Neural progenitor cell (in vitro differentiated cells): ENCODE data around the gene LRCH4. TPM values are rescaled to one million over a fixed set of nuclear protein-coding genes. Genes with fewer than 3 reads are reported as not detected.
A peak's percentile ranks its signal among the peaks of the same experiment; 100 is the strongest.
"Not testable (repeated sequence)": the region's sequence is repeated elsewhere in the genome, so short reads cannot be mapped to it uniquely, and the experiment has no call there.

Experiments used
- DNase-seq: peaks from one replicate; pipeline ENCODE4 v3.0.0-alpha.2; 2016; ENCODE audit warnings: low spot score
- H2AFZ ChIP-seq: fragments of 200-600 bp; sonication (generic); replicated peaks from 2 replicates; pipeline ENCODE4 v1.6.1; 2016; ENCODE audit warnings: antibody characterized with exemption
- H3F3A ChIP-seq: fragments of 200-600 bp; sonication (generic); 2 replicates; pipeline ENCODE4 v1.6.1; 2016; ENCODE audit warnings: antibody characterized with exemption, low read depth
- H3K27ac ChIP-seq: fragments of 200-600 bp; sonication (generic); 2 replicates; pipeline ENCODE4 v1.5.1; 2016; ENCODE audit warnings: mild to moderate bottlenecking
- H3K27me3 ChIP-seq: fragments of 200-600 bp; sonication (generic); 2 replicates; pipeline ENCODE4 v1.6.1; 2016; ENCODE audit warnings: mild to moderate bottlenecking, moderate library complexity
- H3K36me3 ChIP-seq: fragments of 200-600 bp; sonication (generic); 2 replicates; pipeline ENCODE4 v1.5.1; 2016
- H3K4me1 ChIP-seq: fragments of 200-600 bp; sonication (generic); 2 replicates; pipeline ENCODE4 v1.6.1; 2016; ENCODE audit warnings: mixed run types
- H3K4me2 ChIP-seq: fragments of 200-600 bp; sonication (generic); 2 replicates; pipeline ENCODE4 v1.6.1; 2016
- H3K4me3 ChIP-seq: fragments of 200-600 bp; sonication (generic); 2 replicates; pipeline ENCODE4 v1.5.1; 2016
- H3K79me2 ChIP-seq: fragments of 200-600 bp; sonication (generic); 2 replicates; pipeline ENCODE4 v1.6.1; 2016; ENCODE audit warnings: low read depth
- H3K9ac ChIP-seq: fragments of 200-600 bp; sonication (generic); 2 replicates; pipeline ENCODE4 v1.6.1; 2016
- H3K9me3 ChIP-seq: fragments of 200-600 bp; sonication (generic); 2 replicates; pipeline ENCODE4 v1.5.1; 2016; ENCODE audit warnings: low read depth
- H4K20me1 ChIP-seq: fragments of 200-600 bp; sonication (generic); 2 replicates; pipeline ENCODE4 v1.6.1; 2016; ENCODE audit warnings: low read depth
- H3K27ac Mint-ChIP-seq: 3 replicates; pipeline ENCODE4 v1.8.0; 2021; ENCODE audit warnings: mixed read lengths
- H3K27me3 Mint-ChIP-seq: 2 replicates; pipeline ENCODE4 v1.8.0; 2022; ENCODE audit warnings: low read depth, mild to moderate bottlenecking, inconsistent platforms, moderate library complexity, mixed read lengths; ENCODE audit not compliant: insufficient read depth
- H3K36me3 Mint-ChIP-seq: 3 replicates; pipeline ENCODE4 v1.8.0; 2021; ENCODE audit warnings: mixed read lengths
- H3K4me1 Mint-ChIP-seq: 3 replicates; pipeline ENCODE4 v1.8.0; 2021; ENCODE audit warnings: mixed read lengths
- H3K4me3 Mint-ChIP-seq: 3 replicates; pipeline ENCODE4 v1.8.0; 2021; ENCODE audit warnings: mild to moderate bottlenecking, moderate library complexity, mixed read lengths
- H3K9me3 Mint-ChIP-seq: 3 replicates; pipeline ENCODE4 v1.8.0; 2020; ENCODE audit warnings: mixed read lengths
- CTCF ChIP-seq: fragments of 200-600 bp; sonication (generic); IDR thresholded peaks from 2 replicates; pipeline ENCODE4 v1.5.1; 2017; ENCODE audit warnings: antibody characterized with exemption, mild to moderate bottlenecking
- EZH2 ChIP-seq: fragments of 200-600 bp; sonication (generic); IDR thresholded peaks from 2 replicates; pipeline ENCODE4 v1.6.1; 2017; ENCODE audit warnings: antibody characterized with exemption, mild to moderate bottlenecking, moderate library complexity
- EZH2phosphoT487 ChIP-seq: fragments of 200-600 bp; sonication (generic); IDR thresholded peaks from 2 replicates; pipeline ENCODE4 v1.6.1; 2017; ENCODE audit warnings: antibody characterized with exemption
- total RNA-seq: library from RNA; depleted of rRNA; stranded (reverse); fragments of >200 nt; gene quantifications from 2 replicates; pipeline ENCODE4 v1.2.3, GENCODE V29; 2015; ENCODE audit warnings: low replicate concordance

The LRCH4 gene
- total RNA-seq, 1 donor from 2014 or later = 4.5 TPM

DNA sequence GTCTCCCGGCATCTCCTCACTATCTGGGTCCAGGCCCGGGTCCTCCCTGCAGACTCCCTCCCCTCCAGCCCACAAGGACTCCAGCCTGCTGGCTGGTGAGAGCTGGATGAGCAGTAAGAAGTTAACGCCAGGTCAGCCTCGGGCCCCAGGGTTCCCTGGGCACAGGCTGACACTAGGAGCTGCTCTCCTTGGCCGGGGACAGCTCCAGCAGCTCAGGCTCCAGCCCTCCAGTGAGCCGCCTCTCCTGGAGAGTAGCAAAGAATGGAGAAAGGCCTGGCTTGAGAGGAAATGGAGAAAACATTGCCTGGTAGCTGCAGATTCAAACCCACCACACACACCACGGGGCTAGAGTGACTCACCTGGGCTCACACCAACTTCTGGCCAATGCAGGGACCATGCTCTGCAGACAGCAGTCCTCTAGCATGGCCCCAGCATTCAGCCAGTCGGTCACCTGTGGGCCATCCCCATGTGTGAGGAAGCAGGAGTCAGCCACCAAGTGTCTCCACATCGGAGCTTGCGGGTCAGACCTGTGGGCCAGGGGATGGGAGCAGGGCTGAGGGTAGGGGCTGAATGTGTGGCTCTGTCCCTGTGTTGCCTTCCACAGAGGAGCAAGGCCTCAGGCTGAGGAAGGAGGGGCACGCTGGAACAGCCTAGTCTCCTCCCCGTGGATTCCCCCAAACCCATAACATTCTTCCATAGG, 18.7 kb downstream of the LRCH4 start:
- Histone ChIP-seq H3K79me2 (no peaks in the 10 kb centered on the region), H3K9me3 (no peaks in the 10 kb centered on the region), H3K4me2 (no peak overlapping the region), H2AFZ (no peak overlapping the region), H3K9ac (no peak overlapping the region), H3K27ac (peak overlapping the region; percentile 50), H3K27me3 (peaks cover 16% of the 10 kb centered on the region), H3K4me1 (peaks cover 16% of the 10 kb centered on the region), H3K36me3 (no peaks in the 10 kb centered on the region), H3F3A (peaks cover 19% of the 10 kb centered on the region), H4K20me1 (peaks cover 6% of the 10 kb centered on the region), H3K4me3 (no peak overlapping the region)
- TF ChIP-seq CTCF (no peak), EZH2 (no peak)
- no peak for DNase-seq
- Mint-ChIP-seq H3K27ac (peak overlapping the region; percentile 83), H3K9me3 (peaks cover 2% of the 10 kb centered on the region), H3K27me3 (peaks cover 7% of the 10 kb centered on the region), H3K4me1 (peaks cover 44% of the 10 kb centered on the region), H3K4me3 (peak overlapping the region; percentile 48), H3K36me3 (peaks cover 2% of the 10 kb centered on the region)

DNA sequence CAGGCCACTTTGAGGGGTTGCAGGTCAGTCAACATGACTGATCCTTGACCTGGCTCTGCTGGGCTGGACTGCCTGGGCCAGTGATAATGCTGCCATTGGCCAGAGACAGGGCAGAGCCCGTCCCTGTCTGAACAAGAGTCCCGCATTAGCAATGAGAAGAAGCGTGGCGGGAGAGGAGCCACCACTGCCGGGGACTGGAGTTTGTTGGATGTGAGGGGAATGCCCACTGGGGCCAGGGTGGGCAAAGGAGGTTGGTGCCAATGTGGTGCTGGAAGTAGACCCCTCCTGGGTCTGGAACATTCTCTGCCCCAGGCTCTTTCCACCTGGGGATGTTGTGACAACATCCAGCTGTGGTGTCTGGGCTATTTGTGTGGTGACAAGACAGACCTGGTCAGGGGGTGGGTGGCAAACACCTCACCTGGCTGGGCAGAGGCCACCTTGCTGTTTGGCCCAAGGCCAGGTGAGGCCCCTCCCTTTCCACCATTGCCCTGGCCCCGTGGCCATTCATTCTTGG, 19.9 kb downstream of the LRCH4 start:
- peaks cover 36% of the 10 kb centered on the region for H3K4me1 Mint-ChIP-seq
- H3K27ac Mint-ChIP-seq = peak overlapping the region; percentile 50
- H3K36me3 ChIP-seq = no peaks in the 10 kb centered on the region
- H3K79me2 ChIP-seq = no peaks in the 10 kb centered on the region
- peaks cover 5% of the 10 kb centered on the region for H3K27me3 Mint-ChIP-seq
- peaks cover 2% of the 10 kb centered on the region for H3K36me3 Mint-ChIP-seq
- H3K9ac ChIP-seq = no peak overlapping the region
- DNase-seq = no peak
- peaks cover 19% of the 10 kb centered on the region for H3F3A ChIP-seq
- no peak overlapping the region for H3K27ac ChIP-seq
- H4K20me1 ChIP-seq = peaks cover 6% of the 10 kb centered on the region
- H3K4me2 ChIP-seq = no peak overlapping the region
- no peak for TF ChIP-seq EZH2phosphoT487
- TF ChIP-seq CTCF = no peak
- no peak for TF ChIP-seq EZH2
- peaks cover 2% of the 10 kb centered on the region for H3K9me3 Mint-ChIP-seq
- no peak overlapping the region for H3K4me3 Mint-ChIP-seq
- H3K9me3 ChIP-seq = no peaks in the 10 kb centered on the region
- H2AFZ ChIP-seq = no peak overlapping the region
- peaks cover 15% of the 10 kb centered on the region for H3K27me3 ChIP-seq
- peaks cover 16% of the 10 kb centered on the region for H3K4me1 ChIP-seq
- no peak overlapping the region for H3K4me3 ChIP-seq

DNA sequence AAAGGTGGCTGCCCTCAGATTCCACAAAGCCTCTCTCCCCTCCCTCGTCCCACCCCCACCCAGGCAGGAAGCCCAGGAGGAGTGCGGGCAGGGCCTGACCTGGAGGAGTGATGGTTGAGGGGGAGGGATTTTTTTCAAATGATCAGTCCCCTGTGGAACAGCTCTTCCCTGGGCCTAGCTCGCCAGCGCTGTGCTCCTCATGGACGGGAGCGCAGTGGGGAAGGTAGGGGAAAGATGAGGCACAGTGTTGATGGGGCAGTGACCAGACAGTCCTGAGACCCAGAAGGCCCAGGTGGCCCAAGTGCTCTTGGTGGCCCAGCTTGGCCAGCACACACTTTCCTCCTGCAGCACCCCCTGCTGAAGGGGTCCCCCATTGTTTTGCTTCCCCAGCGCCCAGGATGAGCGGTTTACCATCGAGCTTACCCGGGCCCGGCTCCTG, 20.8 kb downstream of the LRCH4 start:
- Histone ChIP-seq H3K79me2 (no peaks in the 10 kb centered on the region), H3K9me3 (no peaks in the 10 kb centered on the region), H2AFZ (no peak overlapping the region), H3K4me1 (peaks cover 13% of the 10 kb centered on the region), H3K4me3 (no peak overlapping the region), H3K27ac (no peak overlapping the region), H3F3A (peaks cover 15% of the 10 kb centered on the region), H3K4me2 (no peak overlapping the region), H3K27me3 (peaks cover 6% of the 10 kb centered on the region), H3K9ac (no peak overlapping the region), H4K20me1 (peaks cover 6% of the 10 kb centered on the region), H3K36me3 (no peaks in the 10 kb centered on the region)
- no peak overlapping the region for H3K4me3 Mint-ChIP-seq
- no peak for DNase-seq
- peaks cover 2% of the 10 kb centered on the region for H3K9me3 Mint-ChIP-seq
- H3K36me3 Mint-ChIP-seq = peaks cover 2% of the 10 kb centered on the region
- peaks cover 2% of the 10 kb centered on the region for H3K27me3 Mint-ChIP-seq
- H3K27ac Mint-ChIP-seq = no peak overlapping the region
- TF ChIP-seq CTCF (no peak), EZH2 (no peak), EZH2phosphoT487 (no peak)
- peaks cover 32% of the 10 kb centered on the region for H3K4me1 Mint-ChIP-seq

DNA sequence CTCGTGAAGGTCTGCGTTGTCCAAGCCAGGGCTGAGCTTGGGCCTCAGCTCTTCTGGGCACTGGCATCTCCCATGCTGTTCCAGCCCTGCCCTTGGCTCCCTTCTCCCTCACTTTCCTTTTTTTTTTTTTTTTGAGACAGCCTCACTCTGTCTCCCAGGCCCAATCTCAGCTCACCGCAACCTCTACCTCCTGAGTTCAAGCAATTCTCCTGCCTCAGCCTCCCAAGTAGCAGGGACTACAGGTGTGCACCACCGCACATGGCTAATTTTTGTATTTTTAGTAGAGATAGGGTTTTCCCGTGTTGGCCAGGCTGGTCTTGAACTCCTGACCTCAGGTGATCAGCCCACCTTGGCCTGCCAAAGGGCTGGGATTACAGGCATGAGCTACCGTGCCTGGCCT, 21.5 kb downstream of the LRCH4 start:
- not testable (repeated sequence) for H3K4me1 ChIP-seq, H3K27ac ChIP-seq, H3F3A ChIP-seq, H3K36me3 ChIP-seq, H3K79me2 ChIP-seq, H3K9me3 ChIP-seq, H3K4me3 ChIP-seq, H3K36me3 Mint-ChIP-seq, H3K4me3 Mint-ChIP-seq, H3K27me3 Mint-ChIP-seq, H3K4me2 ChIP-seq, H4K20me1 ChIP-seq, H3K27ac Mint-ChIP-seq, DNase-seq, H3K9me3 Mint-ChIP-seq, H3K9ac ChIP-seq, H2AFZ ChIP-seq, H3K27me3 ChIP-seq
- peaks cover 30% of the 10 kb centered on the region for H3K4me1 Mint-ChIP-seq
